ENCODE results near the gene NCLN.

Gene NCLN

GRCh38 chr19:3249408-3249807, 63.7 kb downstream of the NCLN start:
- peak in 2 of 3 donors; percentile 36 to 46 for DNase-seq
- 77% methylated on average over 8 of the region's 10 CpGs for WGBS (ENCODE audit: insufficient coverage)
- CTCF ChIA-PET = interaction anchor here (0.9 kb wide), 1 partner anchor 55 kb away, joined by 3 read pairs; no protein-coding TSS in a partner anchor

GRCh38 chr19:3250675-3251074, 64.9 kb downstream of the NCLN start:
- Histone ChIP-seq H3K4me3 (ENCODE audit: control insufficient read depth in 1 of 7, extremely low read depth in 1 of 7, insufficient read depth in 4 of 7, low read depth in 2 of 7, low read length in 6 of 7) (no peak overlapping the region), H3K27me3 (replicated peaks in 2 of 5; ENCODE audit: control insufficient read depth in 4 of 5, insufficient read depth in 5 of 5, low read length in 4 of 5) (peaks cover 0 to 9% (median 2%) of the 10 kb centered on the region in 5 experiments), H3K9me3 (ENCODE audit: control extremely low read depth in 1 of 5, control insufficient read depth in 4 of 5, insufficient read depth in 2 of 5, low read depth in 1 of 5, low read length in 4 of 5) (peaks cover 0 to 9% (median 3%) of the 10 kb centered on the region in 5 experiments), H3K36me3 (ENCODE audit: control insufficient read depth in 4 of 4, insufficient read depth in 4 of 4, low read length in 3 of 4) (no peaks in the 10 kb centered on the region), H3K4me1 (ENCODE audit: control extremely low read depth in 1 of 4, control insufficient read depth in 4 of 4, insufficient read depth in 4 of 4, low read length in 3 of 4) (no peaks in the 10 kb centered on the region), H3K27ac (ENCODE audit: insufficient read depth in 1 of 2, low read depth in 1 of 2, low read length in 2 of 2, poor library complexity in 1 of 2, severe bottlenecking in 2 of 2) (no peak overlapping the region)
- CTCF ChIA-PET = no interaction called here
- WGBS (ENCODE audit: insufficient coverage) = 100% methylated on average over 5 of the region's 7 CpGs
- POLR2A ChIA-PET = no interaction called here
- peak in 2 of 3 donors; percentile 44 to 59 for DNase-seq

More at GRCh38 chr19:3249408-3249807, 63.7 kb downstream of the NCLN start:
- Histone ChIP-seq H3K4me3 (ENCODE audit: control insufficient read depth in 1 of 7, extremely low read depth in 1 of 7, insufficient read depth in 4 of 7, low read depth in 2 of 7, low read length in 6 of 7) (no peak overlapping the region), H3K9me3 (ENCODE audit: control extremely low read depth in 1 of 5, control insufficient read depth in 4 of 5, insufficient read depth in 2 of 5, low read depth in 1 of 5, low read length in 4 of 5) (peaks cover 0 to 9% (median 3%) of the 10 kb centered on the region in 5 experiments), H3K36me3 (ENCODE audit: control insufficient read depth in 4 of 4, insufficient read depth in 4 of 4, low read length in 3 of 4) (no peaks in the 10 kb centered on the region), H3K4me1 (ENCODE audit: control extremely low read depth in 1 of 4, control insufficient read depth in 4 of 4, insufficient read depth in 4 of 4, low read length in 3 of 4) (no peaks in the 10 kb centered on the region), H3K27me3 (replicated peaks in 2 of 5; ENCODE audit: control insufficient read depth in 4 of 5, insufficient read depth in 5 of 5, low read length in 4 of 5) (peaks cover 0 to 9% (median 2%) of the 10 kb centered on the region in 5 experiments), H3K27ac (ENCODE audit: insufficient read depth in 1 of 2, low read depth in 1 of 2, low read length in 2 of 2, poor library complexity in 1 of 2, severe bottlenecking in 2 of 2) (no peak overlapping the region)
- POLR2A ChIA-PET = interaction anchor here (0.5 kb wide), 1 partner anchor 698 kb away, joined by 4 read pairs; no protein-coding TSS in a partner anchor

GRCh38 chr19:3251229-3251628, 65.5 kb downstream of the NCLN start:
- CTCF ChIA-PET = no interaction called here
- H3K36me3 ChIP-seq (ENCODE audit: control insufficient read depth in 4 of 4, insufficient read depth in 4 of 4, low read length in 3 of 4) = no peaks in the 10 kb centered on the region
- no peak for DNase-seq
- peaks cover 0 to 9% (median 3%) of the 10 kb centered on the region in 5 experiments for H3K9me3 ChIP-seq (ENCODE audit: control extremely low read depth in 1 of 5, control insufficient read depth in 4 of 5, insufficient read depth in 2 of 5, low read depth in 1 of 5, low read length in 4 of 5)
- no peak overlapping the region for H3K27ac ChIP-seq (ENCODE audit: insufficient read depth in 1 of 2, low read depth in 1 of 2, low read length in 2 of 2, poor library complexity in 1 of 2, severe bottlenecking in 2 of 2)
- H3K4me1 ChIP-seq (ENCODE audit: control extremely low read depth in 1 of 4, control insufficient read depth in 4 of 4, insufficient read depth in 4 of 4, low read length in 3 of 4) = no peaks in the 10 kb centered on the region
- no peak overlapping the region for H3K4me3 ChIP-seq (ENCODE audit: control insufficient read depth in 1 of 7, extremely low read depth in 1 of 7, insufficient read depth in 4 of 7, low read depth in 2 of 7, low read length in 6 of 7)
- 86% methylated on average over 3 of the region's 8 CpGs for WGBS (ENCODE audit: insufficient coverage)
- POLR2A ChIA-PET = no interaction called here
- H3K27me3 ChIP-seq (replicated peaks in 2 of 5; ENCODE audit: control insufficient read depth in 4 of 5, insufficient read depth in 5 of 5, low read length in 4 of 5) = peaks cover 0 to 9% (median 2%) of the 10 kb centered on the region in 5 experiments

DNA sequence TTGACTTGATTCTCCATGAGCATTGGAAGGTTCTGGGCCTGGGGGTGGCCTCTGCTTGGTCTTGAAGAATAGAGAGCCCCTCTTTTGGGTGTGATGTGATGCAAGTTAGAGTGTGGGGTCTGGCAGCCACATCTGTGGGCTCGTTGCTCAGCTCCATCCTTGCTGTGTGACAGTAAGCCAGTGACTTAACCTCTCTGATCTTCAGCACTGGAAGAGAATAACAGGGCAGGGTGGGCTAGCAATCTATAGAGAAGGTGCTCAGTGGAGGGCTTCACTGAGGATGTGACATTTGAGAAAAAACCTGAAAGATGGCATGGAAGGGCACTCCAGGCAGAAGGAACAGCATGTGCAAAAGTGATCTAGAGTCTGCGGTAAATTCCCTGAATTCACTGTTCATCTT, 66.9 kb downstream of the NCLN start:
- no CpG with 5 or more reads among the region's 2 CpGs for whole genome bisulfite sequencing (ENCODE audit: insufficient coverage)
- Histone ChIP-seq H3K4me3 (ENCODE audit: control insufficient read depth in 1 of 7, extremely low read depth in 1 of 7, insufficient read depth in 4 of 7, low read depth in 2 of 7, low read length in 6 of 7) (no peak overlapping the region), H3K9me3 (ENCODE audit: control extremely low read depth in 1 of 5, control insufficient read depth in 4 of 5, insufficient read depth in 2 of 5, low read depth in 1 of 5, low read length in 4 of 5) (peaks cover 0 to 9% (median 3%) of the 10 kb centered on the region in 5 experiments), H3K4me1 (ENCODE audit: control extremely low read depth in 1 of 4, control insufficient read depth in 4 of 4, insufficient read depth in 4 of 4, low read length in 3 of 4) (no peaks in the 10 kb centered on the region), H3K27me3 (replicated peaks in 2 of 5; ENCODE audit: control insufficient read depth in 4 of 5, insufficient read depth in 5 of 5, low read length in 4 of 5) (peaks cover 0 to 9% (median 2%) of the 10 kb centered on the region in 5 experiments), H3K36me3 (ENCODE audit: control insufficient read depth in 4 of 4, insufficient read depth in 4 of 4, low read length in 3 of 4) (no peaks in the 10 kb centered on the region), H3K27ac (ENCODE audit: insufficient read depth in 1 of 2, low read depth in 1 of 2, low read length in 2 of 2, poor library complexity in 1 of 2, severe bottlenecking in 2 of 2) (no peak overlapping the region)
- POLR2A ChIA-PET = no interaction called here
- no peak for DNase-seq
- CTCF ChIA-PET = interaction anchor here (0.9 kb wide), 1 partner anchor 19 kb away, joined by 3 read pairs; no protein-coding TSS in a partner anchor

DNA sequence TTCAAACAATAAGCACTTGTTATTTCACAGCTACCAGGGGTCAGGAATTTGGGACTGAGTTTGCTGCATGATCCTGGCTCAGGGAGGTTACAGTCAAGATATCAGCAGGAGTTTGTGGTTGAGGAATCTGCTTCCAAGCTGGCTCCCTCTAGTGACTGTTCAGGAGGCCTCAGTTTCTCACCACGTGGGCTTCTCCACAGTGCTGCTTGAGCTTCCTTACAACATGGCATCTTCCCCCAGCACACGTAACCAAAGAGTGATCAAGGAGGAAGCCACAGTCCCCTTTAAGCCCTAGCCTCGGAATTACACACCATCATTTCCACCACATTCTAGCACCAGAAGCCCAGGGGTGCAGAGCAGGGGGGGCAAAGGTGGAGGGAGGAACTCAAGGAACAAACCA, 67.5 kb downstream of the NCLN start:
- Histone ChIP-seq H3K27me3 (replicated peaks in 2 of 5; ENCODE audit: control insufficient read depth in 4 of 5, insufficient read depth in 5 of 5, low read length in 4 of 5) (peaks cover 0 to 9% (median 2%) of the 10 kb centered on the region in 5 experiments), H3K4me1 (ENCODE audit: control extremely low read depth in 1 of 4, control insufficient read depth in 4 of 4, insufficient read depth in 4 of 4, low read length in 3 of 4) (no peaks in the 10 kb centered on the region), H3K36me3 (ENCODE audit: control insufficient read depth in 4 of 4, insufficient read depth in 4 of 4, low read length in 3 of 4) (no peaks in the 10 kb centered on the region), H3K9me3 (ENCODE audit: control extremely low read depth in 1 of 5, control insufficient read depth in 4 of 5, insufficient read depth in 2 of 5, low read depth in 1 of 5, low read length in 4 of 5) (peaks cover 0 to 9% (median 3%) of the 10 kb centered on the region in 5 experiments), H3K4me3 (ENCODE audit: control insufficient read depth in 1 of 7, extremely low read depth in 1 of 7, insufficient read depth in 4 of 7, low read depth in 2 of 7, low read length in 6 of 7) (no peak overlapping the region), H3K27ac (ENCODE audit: insufficient read depth in 1 of 2, low read depth in 1 of 2, low read length in 2 of 2, poor library complexity in 1 of 2, severe bottlenecking in 2 of 2) (no peak overlapping the region)
- no peak for DNase-seq
- WGBS (ENCODE audit: insufficient coverage) = 50% methylated on average over 1 of the region's 3 CpGs
- POLR2A ChIA-PET = no interaction called here
- CTCF ChIA-PET = interaction anchor here (0.6 to 1.0 kb wide), 4 partner anchors 19 to 50 kb away, joined by 3 to 5 read pairs (median 4); no protein-coding TSS in a partner anchor

DNA sequence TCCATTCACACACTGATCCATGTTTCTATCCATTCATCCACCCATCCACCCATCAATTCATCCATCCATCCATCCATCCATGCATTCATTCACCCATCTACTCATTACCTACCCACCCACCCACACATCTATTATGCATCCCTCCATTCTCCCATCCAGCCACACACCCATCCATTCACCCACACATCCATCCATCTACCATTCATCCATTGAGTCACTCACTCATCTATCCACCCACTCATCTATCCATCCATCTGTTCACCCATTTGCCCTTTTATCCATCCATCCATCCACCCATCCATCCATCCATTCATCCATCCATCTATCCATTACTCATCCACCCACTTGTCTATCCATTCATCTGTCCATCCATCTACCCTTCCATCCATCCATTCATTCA, 68.8 kb downstream of the NCLN start:
- no peak overlapping the region for H3K4me3 ChIP-seq (ENCODE audit: control insufficient read depth in 1 of 7, extremely low read depth in 1 of 7, insufficient read depth in 4 of 7, low read depth in 2 of 7, low read length in 6 of 7)
- POLR2A ChIA-PET = no interaction called here

GRCh38 chr19:3257071-3257470, 71.3 kb downstream of the NCLN start:
- WGBS (ENCODE audit: insufficient coverage) = 90% methylated on average over 6 of the region's 8 CpGs
- no peak overlapping the region for H3K27ac ChIP-seq (ENCODE audit: insufficient read depth in 1 of 2, low read depth in 1 of 2, low read length in 2 of 2, poor library complexity in 1 of 2, severe bottlenecking in 2 of 2)
- H3K4me1 ChIP-seq (ENCODE audit: control extremely low read depth in 1 of 4, control insufficient read depth in 4 of 4, insufficient read depth in 4 of 4, low read length in 3 of 4) = no peaks in the 10 kb centered on the region
- H3K4me3 ChIP-seq (ENCODE audit: control insufficient read depth in 1 of 7, extremely low read depth in 1 of 7, insufficient read depth in 4 of 7, low read depth in 2 of 7, low read length in 6 of 7) = no peak overlapping the region
- H3K36me3 ChIP-seq (ENCODE audit: control insufficient read depth in 4 of 4, insufficient read depth in 4 of 4, low read length in 3 of 4) = no peaks in the 10 kb centered on the region
- ChIA-PET CTCF (no interaction called here), POLR2A (no interaction called here)
- DNase-seq = no peak
- H3K9me3 ChIP-seq (ENCODE audit: control extremely low read depth in 1 of 5, control insufficient read depth in 4 of 5, insufficient read depth in 2 of 5, low read depth in 1 of 5, low read length in 4 of 5) = peaks cover 0 to 9% (median 3%) of the 10 kb centered on the region in 5 experiments
- peaks cover 0 to 8% (median 2%) of the 10 kb centered on the region in 5 experiments for H3K27me3 ChIP-seq (replicated peaks in 2 of 5; ENCODE audit: control insufficient read depth in 4 of 5, insufficient read depth in 5 of 5, low read length in 4 of 5)

More for the DNA sequence above, 68.8 kb downstream of the NCLN start:
- H3K27me3 ChIP-seq (replicated peaks in 2 of 5; ENCODE audit: control insufficient read depth in 4 of 5, insufficient read depth in 5 of 5, low read length in 4 of 5) = peaks cover 0 to 8% (median 2%) of the 10 kb centered on the region in 5 experiments
- CTCF ChIA-PET = no interaction called here
- H3K36me3 ChIP-seq (ENCODE audit: control insufficient read depth in 4 of 4, insufficient read depth in 4 of 4, low read length in 3 of 4) = no peaks in the 10 kb centered on the region
- no peaks in the 10 kb centered on the region for H3K4me1 ChIP-seq (ENCODE audit: control extremely low read depth in 1 of 4, control insufficient read depth in 4 of 4, insufficient read depth in 4 of 4, low read length in 3 of 4)
- no peak overlapping the region for H3K27ac ChIP-seq (ENCODE audit: insufficient read depth in 1 of 2, low read depth in 1 of 2, low read length in 2 of 2, poor library complexity in 1 of 2, severe bottlenecking in 2 of 2)
- peaks cover 0 to 9% (median 3%) of the 10 kb centered on the region in 5 experiments for H3K9me3 ChIP-seq (ENCODE audit: control extremely low read depth in 1 of 5, control insufficient read depth in 4 of 5, insufficient read depth in 2 of 5, low read depth in 1 of 5, low read length in 4 of 5)
- no peak for DNase-seq

Data from common myeloid progenitor, CD34-positive (primary cell).